ENCODE data around the gene FPGS.
"Not testable (repeated sequence)": the region's sequence is repeated elsewhere in the genome, so short reads cannot be mapped to it uniquely, and the experiment has no call there.

Gene FPGS

DNA sequence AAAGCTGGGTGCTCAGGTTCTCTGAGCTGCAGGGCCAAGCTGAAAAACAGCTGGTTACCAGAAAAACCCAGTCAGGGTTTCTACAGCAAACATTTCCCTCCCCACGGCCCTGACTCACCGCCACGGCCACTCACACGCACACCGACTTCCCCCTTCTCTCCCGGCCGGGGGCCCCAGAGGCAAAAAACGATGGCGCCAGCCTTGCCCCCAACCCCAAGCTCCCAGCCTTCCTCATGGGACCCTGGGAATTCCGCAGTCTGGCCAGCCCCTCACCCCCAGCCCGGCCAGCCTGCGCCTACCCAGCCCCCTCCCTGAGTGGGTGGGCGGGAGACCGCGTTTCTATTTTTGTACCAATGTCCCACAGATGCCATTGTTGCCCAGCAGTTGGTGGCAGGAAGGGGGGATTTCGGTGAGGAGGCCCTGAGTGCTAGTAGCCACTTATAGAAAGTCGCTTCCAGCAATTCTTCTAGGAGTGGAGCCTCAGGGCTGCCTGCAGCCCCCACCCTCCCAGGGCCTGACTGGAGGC lies 33.4 kb downstream of the FPGS start:
- TF ChIP-seq, protein P1, sequence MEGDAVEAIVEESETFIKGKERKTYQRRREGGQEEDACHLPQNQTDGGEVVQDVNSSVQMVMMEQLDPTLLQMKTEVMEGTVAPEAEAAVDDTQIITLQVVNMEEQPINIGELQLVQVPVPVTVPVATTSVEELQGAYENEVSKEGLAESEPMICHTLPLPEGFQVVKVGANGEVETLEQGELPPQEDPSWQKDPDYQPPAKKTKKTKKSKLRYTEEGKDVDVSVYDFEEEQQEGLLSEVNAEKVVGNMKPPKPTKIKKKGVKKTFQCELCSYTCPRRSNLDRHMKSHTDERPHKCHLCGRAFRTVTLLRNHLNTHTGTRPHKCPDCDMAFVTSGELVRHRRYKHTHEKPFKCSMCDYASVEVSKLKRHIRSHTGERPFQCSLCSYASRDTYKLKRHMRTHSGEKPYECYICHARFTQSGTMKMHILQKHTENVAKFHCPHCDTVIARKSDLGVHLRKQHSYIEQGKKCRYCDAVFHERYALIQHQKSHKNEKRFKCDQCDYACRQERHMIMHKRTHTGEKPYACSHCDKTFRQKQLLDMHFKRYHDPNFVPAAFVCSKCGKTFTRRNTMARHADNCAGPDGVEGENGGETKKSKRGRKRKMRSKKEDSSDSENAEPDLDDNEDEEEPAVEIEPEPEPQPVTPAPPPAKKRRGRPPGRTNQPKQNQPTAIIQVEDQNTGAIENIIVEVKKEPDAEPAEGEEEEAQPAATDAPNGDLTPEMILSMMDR (IDR thresholded peaks at IDR 0.05) = no peak
- DNase-seq = peak in 1 of 2 donors; percentile 58
- Histone ChIP-seq H3K36me3 (peaks cover 0 to 13% (median 0%) of the 10 kb centered on the region in 3 donors), H3K9me3 (no peaks in the 10 kb centered on the region), H3K27me3 (no peaks in the 10 kb centered on the region), H3K27ac (peak overlapping the region; percentile 84 to 86), H3K4me3 (peak overlapping the region; percentile 12 to 39), H3K4me1 (peaks cover 5 to 82% (median 52%) of the 10 kb centered on the region in 4 donors)
- intact Hi-C loops (cut with DNase I; ENCODE audit: low total_unique reads) = no loop called here

DNA sequence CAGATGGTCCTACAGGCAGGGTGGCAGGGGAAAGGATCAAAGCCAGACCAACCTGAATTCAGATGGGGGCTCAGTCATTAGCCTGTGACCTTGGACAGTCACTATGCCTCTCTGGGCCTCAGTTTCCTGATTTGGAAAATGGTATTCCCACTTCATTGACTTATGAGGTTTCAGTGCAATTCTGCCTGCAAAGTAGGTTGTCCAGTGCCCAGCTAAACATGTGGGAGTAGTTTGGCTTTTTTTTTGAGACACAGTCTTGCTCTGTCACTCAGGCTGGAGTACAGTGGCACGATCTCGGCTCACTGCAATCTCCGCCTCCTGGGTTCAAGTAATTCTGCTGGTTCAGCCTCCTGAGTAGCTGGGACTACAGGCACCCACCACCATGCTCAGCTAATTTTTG lies 33.9 kb downstream of the FPGS start:
- peak overlapping the region; percentile 84 to 86 for H3K27ac ChIP-seq
- H3K27me3 ChIP-seq; intact Hi-C loops (cut with DNase I; ENCODE audit: low total_unique reads); H3K9me3 ChIP-seq; H3K4me3 ChIP-seq; DNase-seq: not testable (repeated sequence)
- peaks cover 0 to 16% (median 0%) of the 10 kb centered on the region in 3 donors for H3K36me3 ChIP-seq
- peaks cover 5 to 79% (median 52%) of the 10 kb centered on the region in 4 donors for H3K4me1 ChIP-seq

DNA sequence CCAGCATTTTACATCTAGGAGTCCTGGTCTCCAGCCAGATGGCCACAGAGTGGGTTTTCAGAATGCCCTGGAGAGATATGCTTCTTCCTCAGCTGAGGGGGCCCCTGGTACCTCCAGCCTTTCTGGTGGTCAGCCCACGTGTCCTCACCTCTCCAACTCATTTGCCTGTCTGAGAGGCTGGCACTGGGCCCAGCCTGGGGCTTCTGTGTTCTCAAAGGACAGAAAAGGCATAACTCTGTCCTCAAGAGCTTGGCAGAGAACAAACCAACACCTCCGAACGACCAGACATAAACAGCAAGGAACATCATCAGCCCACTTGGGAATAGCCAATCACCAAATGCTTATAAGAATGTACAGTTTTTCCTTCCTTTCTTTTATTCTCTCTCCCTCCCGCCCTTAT lies 34.7 kb downstream of the FPGS start:
- Histone ChIP-seq H3K4me3 (no peak overlapping the region), H3K4me1 (peaks cover 5 to 71% (median 49%) of the 10 kb centered on the region in 4 donors), H3K27me3 (no peaks in the 10 kb centered on the region), H3K9me3 (no peaks in the 10 kb centered on the region), H3K36me3 (peaks cover 0 to 20% (median 2%) of the 10 kb centered on the region in 3 donors), H3K27ac (peak overlapping the region; percentile 84 to 86)
- TF ChIP-seq, protein P1 (IDR thresholded peaks at IDR 0.05) = no peak
- no peak for DNase-seq
- intact Hi-C loops (cut with DNase I; ENCODE audit: low total_unique reads) = no loop called here

- TF ChIP-seq, protein P1 (IDR thresholded peaks at IDR 0.05) = no peak
- Histone ChIP-seq H3K27ac (peak overlapping the region; percentile 84 to 86), H3K9me3 (no peaks in the 10 kb centered on the region), H3K27me3 (no peaks in the 10 kb centered on the region), H3K36me3 (peaks cover 0 to 26% (median 9%) of the 10 kb centered on the region in 3 donors), H3K4me1 (peaks cover 5 to 59% (median 45%) of the 10 kb centered on the region in 4 donors), H3K4me3 (no peak overlapping the region)
- DNase-seq = peak; percentile 90 to 93
- intact Hi-C loops (cut with DNase I; ENCODE audit: low total_unique reads) = no loop called here
These were observed 35.8 kb downstream of the FPGS start for GRCh38 chr9:127838375-127839078.

- H3K4me3 ChIP-seq = no peak overlapping the region
- no peaks in the 10 kb centered on the region for H3K9me3 ChIP-seq
- H3K27ac ChIP-seq = peak overlapping the region; percentile 18 to 38
- H3K4me1 ChIP-seq = peaks cover 4 to 57% (median 39%) of the 10 kb centered on the region in 4 donors
- intact Hi-C loops (cut with DNase I; ENCODE audit: low total_unique reads) = no loop called here
- TF ChIP-seq, protein P1 (IDR thresholded peaks at IDR 0.05) = no peak
- H3K27me3 ChIP-seq = no peaks in the 10 kb centered on the region
- peaks cover 0 to 26% (median 9%) of the 10 kb centered on the region in 3 donors for H3K36me3 ChIP-seq
- no peak for DNase-seq
These were observed 38.6 kb downstream of the FPGS start for GRCh38 chr9:127841087-127841835.
